ENCODE results near the gene SPRR2F.
"Not testable (repeated sequence)": the region's sequence is repeated elsewhere in the genome, so short reads cannot be mapped to it uniquely, and the experiment has no call there.

SPRR2F gene, protein sequence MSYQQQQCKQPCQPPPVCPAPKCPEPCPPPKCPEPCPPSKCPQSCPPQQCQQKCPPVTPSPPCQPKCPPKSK

GRCh38 chr1:153113416-153113815 is at the start of gene SPRR2F:
SPRR2F (minus strand) TSS chr1:153113516; CDS start chr1:153112733, 783 bp downstream.
- no peak for DNase-seq

DNA sequence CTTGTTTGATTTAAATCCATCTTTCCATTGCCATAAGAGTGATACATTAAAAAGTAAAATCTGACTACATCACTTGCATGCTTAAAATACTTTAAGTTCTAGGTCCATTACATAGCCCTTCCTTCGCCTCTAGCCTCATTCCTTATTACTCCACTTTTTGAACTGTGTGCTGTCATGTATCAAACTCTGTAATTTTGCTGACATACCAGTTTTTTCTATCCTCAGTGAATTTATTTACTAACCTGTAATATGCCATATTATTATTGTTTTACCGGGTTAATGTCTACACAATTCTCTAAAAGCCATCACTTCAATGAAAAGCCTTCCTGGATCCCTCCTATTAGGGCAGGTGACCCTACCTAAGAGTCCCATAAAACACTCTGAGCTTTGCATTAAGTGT is 42.2 kb upstream of the SPRR2F start:
- DNase-seq, result no peak

DNA sequence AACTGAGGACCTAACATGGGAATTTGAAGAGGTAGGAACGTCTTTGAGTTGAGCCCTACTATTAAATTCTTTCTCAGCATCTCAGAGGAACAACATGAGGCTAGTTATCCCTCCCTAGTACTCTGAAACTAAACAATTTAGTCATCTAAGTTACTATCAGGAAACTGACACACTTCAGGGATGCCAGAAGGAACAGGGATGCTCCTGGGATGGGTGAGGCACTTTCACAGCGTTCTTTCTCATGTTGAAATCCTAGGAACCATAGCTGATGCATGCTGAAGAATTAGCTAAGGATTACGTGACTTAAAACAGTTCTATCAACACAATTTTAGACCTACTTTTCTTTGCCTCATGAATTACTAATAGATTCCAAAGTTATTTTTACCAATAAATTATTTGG is 39.2 kb upstream of the SPRR2F start:
- no peak for DNase-seq

DNA sequence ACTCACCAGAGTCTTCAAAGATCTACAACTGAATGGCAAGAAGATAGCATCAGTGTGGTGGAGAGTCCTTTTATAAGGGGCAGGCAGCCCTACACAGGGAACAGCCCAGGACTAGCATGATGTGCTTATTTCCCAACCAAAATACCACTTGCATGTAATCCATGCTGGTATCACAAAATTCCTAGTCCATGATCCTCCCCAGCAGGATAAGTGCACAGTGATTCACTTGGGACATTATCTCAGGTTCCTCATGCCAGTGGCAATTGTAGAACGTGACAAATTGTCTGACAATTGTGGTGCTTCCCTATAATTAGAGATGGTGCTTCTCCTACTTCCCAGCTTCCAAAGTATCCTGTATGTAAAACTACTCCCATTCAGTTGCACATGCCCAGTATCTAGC is 37.5 kb upstream of the SPRR2F start, which contains the start of gene SPRR2G:
TSS of gene SPRR2G (minus strand) at position 45 of the 400 bp plus-strand sequence. CDS start 780 bp downstream, outside the sequence.
- DNase-seq, result no peak

DNA sequence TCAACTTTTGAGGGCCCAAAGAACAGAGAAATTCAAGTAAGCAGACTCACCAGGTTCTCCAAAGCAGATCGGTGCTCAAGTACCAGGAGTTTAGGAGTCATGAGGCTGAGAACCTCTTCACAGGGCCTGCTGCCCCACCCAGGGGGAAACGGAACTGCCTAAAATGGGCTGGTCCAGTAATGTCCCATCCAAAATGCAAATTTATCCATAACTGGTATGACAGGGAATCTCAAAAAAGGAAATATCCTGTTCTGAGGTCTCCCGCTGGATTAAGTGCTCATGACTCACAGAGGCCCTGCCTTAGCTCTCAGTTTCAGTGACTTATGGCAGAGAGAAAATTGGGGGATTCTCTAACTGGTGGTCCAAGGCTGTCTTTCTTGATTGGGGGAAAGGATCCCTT is 28.1 kb upstream of the SPRR2F start:
- DNase-seq, result no peak

DNA sequence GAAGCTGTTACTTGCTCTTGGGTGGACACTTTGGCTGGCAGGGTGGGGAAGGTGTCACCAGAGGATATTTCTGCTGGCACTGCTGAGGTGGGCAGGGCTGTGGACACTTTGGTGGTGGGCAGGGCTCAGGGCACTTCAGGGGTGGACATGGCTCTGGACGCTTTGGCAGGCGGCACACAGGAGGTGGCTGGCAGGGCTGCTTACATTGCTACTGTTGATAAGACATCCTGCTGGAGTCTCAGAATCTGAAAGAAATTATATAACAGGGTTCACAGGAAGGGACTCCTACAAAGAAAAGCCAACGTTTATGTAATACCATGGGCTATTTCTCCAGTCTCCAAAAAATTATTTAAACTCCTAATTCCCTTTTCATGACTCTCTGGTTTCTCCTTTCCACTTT is 27.2 kb upstream of the SPRR2F start:
- DNase-seq, result no peak

- DNase-seq, result no peak
These were observed 20.4 kb upstream of the SPRR2F start for GRCh38 chr1:153133743-153134142.

GRCh38 chr1:153133267-153133666 is 20.0 kb upstream of the SPRR2F start:
- DNase-seq, result no peak

DNA sequence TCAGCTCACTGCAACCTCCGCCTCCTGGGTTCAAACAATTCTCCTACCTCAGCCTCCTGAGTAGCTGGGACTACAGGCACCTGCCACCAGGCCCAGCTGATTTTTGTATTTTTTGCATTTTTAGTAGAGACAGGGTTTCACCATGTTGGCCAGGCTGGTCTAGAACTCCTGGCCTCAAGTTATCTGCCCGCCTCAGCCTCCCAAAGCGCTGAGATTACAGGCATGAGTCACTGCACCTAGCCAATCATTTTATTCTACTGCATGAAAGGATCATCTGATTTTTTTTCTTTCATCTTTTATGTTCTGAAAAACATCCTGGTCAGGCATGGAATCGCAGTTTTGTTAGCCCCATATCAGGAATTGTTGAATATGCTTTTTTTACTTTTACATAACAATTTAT is 15.4 kb upstream of the SPRR2F start:
- DNase-seq, result not testable (repeated sequence)

DNA sequence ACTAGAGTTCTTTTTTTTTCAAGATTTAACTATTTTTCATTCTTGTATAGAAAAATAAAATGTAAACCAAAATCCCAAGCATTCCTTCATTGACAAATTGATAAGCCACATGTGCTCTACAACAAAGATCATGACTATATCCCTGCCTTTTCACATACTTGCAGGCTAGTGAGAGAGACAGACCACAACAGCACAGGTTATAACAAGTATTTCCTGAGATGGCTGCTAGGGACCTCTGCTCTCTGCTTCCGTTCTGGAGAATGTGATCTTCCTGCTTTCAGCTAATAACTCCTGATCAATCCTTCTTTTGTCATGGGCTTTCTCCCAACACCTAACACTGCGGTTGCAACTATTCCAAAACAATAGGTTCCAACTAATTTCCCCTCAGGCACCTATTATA is 14.0 kb upstream of the SPRR2F start:
- no peak for DNase-seq

- DNase-seq, result no peak
These were observed 12.2 kb upstream of the SPRR2F start for GRCh38 chr1:153125536-153125935.

DNA sequence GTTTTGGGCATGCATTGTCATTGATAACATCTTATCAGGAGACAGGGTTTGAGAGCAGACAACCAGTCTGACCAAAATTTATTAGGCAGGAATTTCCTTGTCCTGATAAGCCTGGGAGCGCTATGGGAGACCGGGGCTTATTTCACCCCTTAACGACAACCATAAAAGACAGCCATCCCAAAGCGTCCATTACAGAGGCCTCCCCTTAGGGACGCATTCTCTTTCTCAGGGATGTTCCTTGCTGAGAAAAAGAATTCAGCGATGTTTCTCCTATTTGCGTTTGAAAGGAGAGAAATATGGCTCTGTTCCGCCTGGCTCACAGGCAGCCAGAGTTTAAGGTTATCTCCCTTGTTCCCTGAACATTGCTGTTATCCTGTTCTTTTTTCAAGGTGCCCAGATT is 10.5 kb upstream of the SPRR2F start:
- not testable (repeated sequence) for DNase-seq

DNA sequence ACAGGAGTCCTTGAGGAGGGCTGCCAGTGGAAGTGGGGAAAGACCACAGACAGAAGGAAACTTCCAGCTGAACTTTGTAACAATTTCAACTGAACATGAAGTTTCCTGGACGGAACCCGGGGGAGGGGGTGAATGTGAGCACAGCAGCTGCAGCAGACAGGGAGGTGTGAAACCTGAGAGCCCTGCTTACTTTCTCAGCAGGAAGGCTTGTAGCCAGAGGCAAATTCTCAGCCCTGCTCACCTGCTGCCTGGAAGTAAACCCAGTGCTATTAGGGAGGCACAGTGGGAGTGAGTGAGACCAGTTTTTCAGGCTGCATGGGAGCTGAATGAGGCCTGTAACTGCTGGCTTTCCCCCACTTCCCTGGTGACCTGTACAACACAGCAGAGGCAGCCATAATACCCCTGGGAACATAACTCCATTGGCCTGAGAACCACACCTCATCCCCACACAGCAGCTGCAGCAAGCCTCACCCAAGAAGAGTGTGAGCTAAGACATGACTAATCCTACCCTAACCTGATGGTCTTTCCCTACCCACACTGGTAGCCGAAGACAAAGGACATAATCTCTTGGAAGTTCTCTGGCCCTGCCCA is 9.6 kb upstream of the SPRR2F start:
- DNase-seq, result no peak

DNA sequence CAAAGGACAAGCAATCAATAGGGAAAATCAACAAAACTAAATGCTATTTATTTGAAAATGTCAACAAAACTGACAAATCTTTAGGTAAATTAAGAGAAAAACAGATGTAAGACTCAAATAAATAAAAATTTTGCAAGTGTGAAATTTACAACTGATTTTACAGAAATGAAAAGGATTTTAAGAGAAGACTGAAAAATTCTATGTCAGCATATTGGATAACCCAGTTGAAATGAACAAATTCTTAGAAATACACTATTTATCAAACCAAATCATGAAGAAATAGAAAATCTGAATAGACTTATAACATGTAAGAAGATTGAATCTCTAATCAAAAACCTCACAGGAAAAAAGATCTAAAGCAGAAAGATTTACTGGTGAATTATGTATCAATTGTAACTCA is 7.6 kb upstream of the SPRR2F start:
- DNase-seq, result no peak

- DNase-seq, result no peak
These were observed 6.2 kb upstream of the SPRR2F start for GRCh38 chr1:153119491-153119971.

DNA sequence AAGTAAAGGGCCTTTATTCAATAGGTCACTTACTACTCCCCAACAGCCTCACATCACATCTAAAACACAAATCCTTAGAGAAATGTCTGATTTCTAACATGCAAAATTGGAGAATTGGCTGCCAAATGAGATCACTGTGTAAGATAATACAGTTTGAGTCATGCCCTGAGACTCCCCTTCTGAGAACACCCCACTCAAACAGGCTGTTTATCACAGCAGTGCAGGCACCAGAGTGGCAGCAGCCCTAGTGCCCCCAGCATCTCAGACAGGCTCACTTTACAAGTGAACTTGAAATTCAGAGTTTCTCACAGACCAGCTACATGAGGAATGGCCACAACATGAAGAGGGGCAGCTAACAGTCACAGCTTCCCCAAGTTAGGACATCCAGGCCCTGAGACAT is 1.9 kb upstream of the SPRR2F start:
- not testable (repeated sequence) for DNase-seq

- not testable (repeated sequence) for DNase-seq
These were observed 862 bp downstream of the SPRR2F start for GRCh38 chr1:153112454-153112853.

DNA sequence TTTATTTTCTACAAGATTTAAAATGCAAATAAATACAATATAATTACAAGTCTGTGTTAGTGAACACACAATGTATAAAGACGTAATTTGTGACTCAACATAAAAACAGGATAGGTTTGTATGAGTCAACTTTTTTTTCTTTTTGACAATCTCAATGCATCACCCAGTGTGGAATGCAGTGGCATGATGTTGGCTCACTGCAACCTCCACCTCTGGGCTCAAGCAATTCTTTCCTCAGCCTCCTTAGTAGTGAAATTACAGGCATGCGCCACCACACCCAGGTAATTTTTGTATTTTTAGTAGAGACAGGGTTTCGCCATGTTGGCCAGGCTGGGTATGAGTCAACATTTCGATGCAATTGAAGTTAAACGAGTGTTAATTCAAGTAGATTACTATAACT is 13.1 kb downstream of the SPRR2F start:
- DNase-seq, result no peak

- no peak for DNase-seq
These were observed 13.8 kb downstream of the SPRR2F start for GRCh38 chr1:153099461-153100045.

DNA sequence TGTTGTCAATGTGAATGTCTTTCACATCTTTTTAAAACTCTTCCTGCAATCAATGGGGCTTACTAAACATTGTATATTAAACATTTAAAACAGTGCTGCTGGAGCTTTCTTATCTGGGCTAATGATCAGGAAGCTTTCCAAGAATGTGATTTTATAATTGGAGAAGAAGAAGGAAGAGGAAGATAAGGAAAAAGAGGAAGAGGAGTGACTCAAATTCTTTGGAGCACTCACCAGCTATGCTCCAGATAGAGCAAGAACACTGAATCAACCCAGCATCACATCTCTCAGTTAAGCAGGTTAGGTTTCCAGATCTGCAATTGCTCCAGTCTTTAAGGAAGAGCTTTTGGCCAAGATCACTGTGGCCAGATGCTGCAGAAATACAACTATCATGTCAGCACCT is 17.6 kb downstream of the SPRR2F start:
- no peak for DNase-seq

GRCh38 chr1:153094426-153094825 is 18.9 kb downstream of the SPRR2F start, which contains the start of gene SPRR2E:
SPRR2E (minus strand) TSS chr1:153094526; CDS start chr1:153093751, 775 bp downstream.
- DNase-seq, result no peak

DNA sequence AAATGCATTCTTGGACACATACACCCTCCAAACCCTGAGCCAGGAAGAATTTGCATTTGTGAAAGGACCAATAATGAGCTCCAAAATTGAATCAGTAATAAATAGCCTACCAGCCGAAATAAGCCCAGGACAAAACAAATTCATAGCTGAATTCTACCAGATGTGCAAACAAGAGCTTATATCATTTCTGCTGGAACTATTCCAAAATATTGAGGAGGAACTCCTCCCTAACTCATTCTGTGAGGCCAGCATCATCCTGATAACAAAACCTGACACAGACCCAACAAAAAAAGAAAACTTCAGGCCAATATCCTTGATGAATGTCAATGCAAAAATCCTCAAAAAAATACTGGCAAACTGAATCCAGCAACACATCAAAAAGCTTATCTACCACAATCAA is 25.7 kb downstream of the SPRR2F start:
- DNase-seq, result no peak

- no peak for DNase-seq
These were observed 31.6 kb downstream of the SPRR2F start for GRCh38 chr1:153081736-153082135.
